Measurements from ENCODE around the gene TNS3.
"Not testable (repeated sequence)": the region's sequence is repeated elsewhere in the genome, so short reads cannot be mapped to it uniquely, and the experiment has no call there.

Gene TNS3

GRCh38 chr7:47470567-47471357, 111.1 kb downstream of the TNS3 start:
- FAIRE-seq (no peak), DNase-seq (ENCODE audit: insufficient read length, low spot score) (no peak)
- TF ChIP-seq, protein P1, sequence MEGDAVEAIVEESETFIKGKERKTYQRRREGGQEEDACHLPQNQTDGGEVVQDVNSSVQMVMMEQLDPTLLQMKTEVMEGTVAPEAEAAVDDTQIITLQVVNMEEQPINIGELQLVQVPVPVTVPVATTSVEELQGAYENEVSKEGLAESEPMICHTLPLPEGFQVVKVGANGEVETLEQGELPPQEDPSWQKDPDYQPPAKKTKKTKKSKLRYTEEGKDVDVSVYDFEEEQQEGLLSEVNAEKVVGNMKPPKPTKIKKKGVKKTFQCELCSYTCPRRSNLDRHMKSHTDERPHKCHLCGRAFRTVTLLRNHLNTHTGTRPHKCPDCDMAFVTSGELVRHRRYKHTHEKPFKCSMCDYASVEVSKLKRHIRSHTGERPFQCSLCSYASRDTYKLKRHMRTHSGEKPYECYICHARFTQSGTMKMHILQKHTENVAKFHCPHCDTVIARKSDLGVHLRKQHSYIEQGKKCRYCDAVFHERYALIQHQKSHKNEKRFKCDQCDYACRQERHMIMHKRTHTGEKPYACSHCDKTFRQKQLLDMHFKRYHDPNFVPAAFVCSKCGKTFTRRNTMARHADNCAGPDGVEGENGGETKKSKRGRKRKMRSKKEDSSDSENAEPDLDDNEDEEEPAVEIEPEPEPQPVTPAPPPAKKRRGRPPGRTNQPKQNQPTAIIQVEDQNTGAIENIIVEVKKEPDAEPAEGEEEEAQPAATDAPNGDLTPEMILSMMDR (IDR thresholded peaks at IDR 0.05; ENCODE audit: insufficient read depth, missing control alignments) = no peak

DNA sequence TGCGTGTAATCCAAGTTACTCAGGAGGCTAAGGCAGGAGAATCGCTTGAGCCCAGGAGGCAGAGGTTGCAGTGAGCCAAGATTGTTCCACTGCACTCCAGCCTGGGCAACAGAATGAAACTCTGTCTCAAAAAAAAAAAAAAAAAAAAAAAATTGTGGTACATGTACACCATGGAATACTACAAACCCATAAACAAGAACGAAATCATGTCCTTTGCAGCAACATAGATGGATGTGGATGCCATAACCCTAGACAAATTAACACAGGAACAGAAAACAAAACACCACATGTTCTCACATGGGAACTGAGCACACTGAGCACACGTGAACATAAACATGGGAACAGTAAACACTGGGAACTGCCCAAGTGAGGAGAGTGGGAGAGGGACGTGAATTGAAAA, 112.1 kb downstream of the TNS3 start:
- not testable (repeated sequence) for DNase-seq (ENCODE audit: insufficient read length, low spot score); FAIRE-seq

DNA sequence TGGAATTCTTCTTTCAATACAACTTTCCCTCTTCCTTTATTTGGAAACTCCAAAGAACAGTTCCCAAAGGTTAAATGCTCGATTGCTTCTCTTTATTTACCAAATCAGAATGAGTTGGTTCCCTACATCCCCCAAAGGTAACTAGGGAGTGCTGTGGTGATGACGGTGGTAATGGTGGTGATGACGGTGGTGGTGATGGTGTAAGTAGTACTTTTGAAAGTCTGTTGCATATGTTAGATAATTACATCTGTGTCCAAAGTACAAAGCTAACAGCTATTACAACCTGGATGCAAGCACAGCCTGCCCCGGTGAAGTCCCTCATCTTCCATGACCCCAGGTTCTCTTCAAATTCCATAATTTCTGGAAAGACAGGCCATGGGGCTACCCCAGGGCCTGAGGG, 115.1 kb downstream of the TNS3 start:
- TF ChIP-seq, protein P1 (IDR thresholded peaks at IDR 0.05; ENCODE audit: insufficient read depth, missing control alignments) = no peak
- no peak for DNase-seq (ENCODE audit: insufficient read length, low spot score)
- FAIRE-seq = no peak

DNA sequence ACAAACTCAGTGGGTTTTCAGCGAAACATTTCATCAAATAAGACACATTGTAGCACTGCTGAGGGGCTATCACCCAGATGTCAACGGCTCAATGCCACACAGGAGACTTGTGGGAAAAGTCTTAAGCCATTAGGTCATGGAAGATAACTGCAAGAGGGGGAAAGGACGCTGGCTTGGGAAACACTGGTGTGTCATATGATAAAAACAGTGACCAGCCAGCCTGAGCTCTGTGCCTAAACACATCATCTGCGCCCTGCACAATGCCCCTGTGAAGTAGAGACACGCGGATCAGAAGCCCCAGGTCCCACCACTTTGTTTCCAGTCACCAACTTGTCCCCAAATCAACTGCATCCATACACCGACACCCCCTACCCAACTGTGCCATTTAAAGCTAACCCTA, 116.7 kb downstream of the TNS3 start:
- TF ChIP-seq, protein P1 (IDR thresholded peaks at IDR 0.05; ENCODE audit: insufficient read depth, missing control alignments) = no peak
- FAIRE-seq (no peak), DNase-seq (ENCODE audit: insufficient read length, low spot score) (no peak)

DNA sequence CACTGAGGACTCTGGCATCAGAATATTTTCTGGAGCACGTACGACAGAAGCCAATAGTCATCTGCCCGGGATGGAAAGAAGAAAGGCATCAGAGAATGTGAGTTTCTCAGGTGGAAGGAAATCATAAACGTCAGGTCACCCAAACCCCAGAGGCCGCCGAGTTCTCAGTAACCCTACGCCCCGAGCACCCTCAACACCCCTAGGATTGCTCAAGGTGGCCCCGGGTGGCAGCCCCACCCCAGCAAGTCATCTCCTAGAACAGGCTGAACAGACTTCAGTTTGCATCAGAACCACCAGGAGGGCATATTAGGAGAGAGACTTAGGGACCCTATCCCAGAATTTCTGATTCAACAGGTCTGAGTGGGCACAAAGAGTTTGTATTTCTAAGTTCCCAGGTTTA, 117.6 kb downstream of the TNS3 start:
- FAIRE-seq = no peak
- TF ChIP-seq, protein P1 (IDR thresholded peaks at IDR 0.05; ENCODE audit: insufficient read depth, missing control alignments) = no peak
- DNase-seq (ENCODE audit: insufficient read length, low spot score) = no peak

DNA sequence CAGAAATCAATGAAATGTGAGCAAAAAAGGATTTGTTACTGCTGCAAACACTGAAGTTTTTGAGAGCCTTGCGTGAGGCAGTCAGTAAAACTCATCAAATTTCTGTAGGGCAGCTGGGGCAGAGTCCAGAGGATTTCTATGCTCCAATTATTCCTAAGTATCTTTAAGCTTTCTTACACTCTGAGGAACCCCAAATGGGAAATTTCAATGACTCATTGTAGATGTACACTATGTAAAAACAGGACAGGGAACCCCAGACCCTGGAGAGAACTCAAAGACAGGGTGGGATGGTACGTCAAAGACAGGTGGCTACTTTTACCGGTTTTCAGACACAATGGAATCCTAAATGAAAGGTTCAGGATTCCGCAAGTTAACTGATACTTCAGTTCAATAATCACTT, 120.2 kb downstream of the TNS3 start:
- no peak for DNase-seq (ENCODE audit: insufficient read length, low spot score)
- TF ChIP-seq, protein P1 (IDR thresholded peaks at IDR 0.05; ENCODE audit: insufficient read depth, missing control alignments) = no peak
- no peak for FAIRE-seq

DNA sequence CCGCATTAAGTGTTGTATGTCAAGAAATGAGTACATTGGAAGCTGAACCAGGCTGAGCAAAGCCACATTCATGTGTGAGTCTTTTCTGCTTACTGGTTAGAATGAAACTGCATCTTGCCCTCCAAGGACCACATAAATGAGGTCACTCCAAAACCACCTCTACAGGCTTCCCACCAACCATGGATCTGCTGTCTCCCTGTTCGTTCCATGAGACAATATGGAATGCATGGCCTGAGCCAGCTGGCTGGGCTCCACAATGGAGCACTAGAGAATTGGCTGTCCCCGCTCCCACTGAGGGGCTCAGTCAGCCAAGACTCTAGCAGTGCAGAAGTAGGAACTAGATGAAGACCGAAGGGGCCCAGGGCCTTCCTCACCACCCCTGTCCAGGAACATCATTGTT, 120.8 kb downstream of the TNS3 start:
- no peak for FAIRE-seq
- TF ChIP-seq, protein P1 (IDR thresholded peaks at IDR 0.05; ENCODE audit: insufficient read depth, missing control alignments) = no peak
- no peak for DNase-seq (ENCODE audit: insufficient read length, low spot score)

Measured in D721Med (cell line).